GM23338 (cell line): ENCODE results near the gene MBNL1.

ENCODE experiments used
- CREB1 ChIP-seq: fragments of 250-450 bp; sonication (Bioruptor Pico); IDR thresholded peaks from 2 replicates; pipeline ENCODE4 v1.5.0; 2020; ENCODE audit warnings: low read depth, mild to moderate bottlenecking, moderate library complexity
- EZH2 ChIP-seq: fragments of 200-600 bp; sonication (generic); IDR thresholded peaks from one replicate; pipeline ENCODE4 v1.8.0; 2017; ENCODE audit warnings: antibody characterized with exemption, mild to moderate bottlenecking, low read depth; ENCODE audit not compliant: unreplicated experiment
- POLR2AphosphoS5 ChIP-seq: IDR thresholded peaks from 2 replicates; pipeline ENCODE4 v1.6.1; 2016; ENCODE audit warnings: antibody characterized with exemption, low read depth
- ZNF331 ChIP-seq: fragments of 250-450 bp; sonication (Bioruptor Pico); IDR thresholded peaks from 2 replicates; pipeline ENCODE4 v1.5.0; 2020; ENCODE audit warnings: low read depth, mild to moderate bottlenecking, moderate library complexity
- TF ChIP-seq, protein P1 (sequence below), 2 experiments: fragments of 200-600 bp in 1 of 2; sonication (generic) in 1 of 2; conservative IDR thresholded peaks; 2 replicates each; pipeline versions ENCODE4 v1.5.1 to v1.6.1; 2016 to 2017; ENCODE audit warnings: antibody characterized with exemption in 2 of 2, low read depth in 2 of 2, mild to moderate bottlenecking in 2 of 2, moderate library complexity in 1 of 2
- TF ChIP-seq, protein P2 (sequence below): fragments of 250-450 bp; sonication (Bioruptor Pico); IDR thresholded peaks from 2 replicates; pipeline ENCODE4 v1.5.0; 2020; ENCODE audit warnings: mild to moderate bottlenecking, moderate library complexity
- TF ChIP-seq, protein P3 (sequence below): IDR thresholded peaks from one replicate; pipeline ENCODE4 v1.6.1; 2018; ENCODE audit warnings: antibody characterized with exemption; ENCODE audit not compliant: unreplicated experiment

DNA sequence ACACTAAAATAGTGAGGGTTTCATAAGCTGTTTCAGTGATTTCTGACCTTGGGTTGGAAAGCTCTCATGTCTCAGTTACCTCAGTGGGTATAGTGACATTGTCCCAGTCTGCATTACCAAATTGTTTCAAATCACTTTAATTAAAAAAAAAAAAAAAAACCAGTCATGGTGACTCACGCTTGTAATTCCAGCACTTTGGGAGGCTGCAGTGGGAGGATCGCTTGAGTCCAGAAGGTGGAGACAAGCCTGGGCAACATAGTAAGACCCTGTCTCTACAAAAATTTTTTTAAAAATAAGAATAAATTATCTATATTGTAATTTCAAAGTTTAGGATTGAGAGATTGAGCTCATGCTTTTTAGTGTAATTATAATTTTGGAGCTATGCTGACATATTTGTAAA is 78.0 kb downstream of the MBNL1 start:
- TF ChIP-seq ZNF331 (CRISPR knock-in tag) (no peak), POLR2AphosphoS5 (no peak), EZH2 (no peak), CREB1 (CRISPR knock-in tag) (no peak)
- TF ChIP-seq, protein P1, sequence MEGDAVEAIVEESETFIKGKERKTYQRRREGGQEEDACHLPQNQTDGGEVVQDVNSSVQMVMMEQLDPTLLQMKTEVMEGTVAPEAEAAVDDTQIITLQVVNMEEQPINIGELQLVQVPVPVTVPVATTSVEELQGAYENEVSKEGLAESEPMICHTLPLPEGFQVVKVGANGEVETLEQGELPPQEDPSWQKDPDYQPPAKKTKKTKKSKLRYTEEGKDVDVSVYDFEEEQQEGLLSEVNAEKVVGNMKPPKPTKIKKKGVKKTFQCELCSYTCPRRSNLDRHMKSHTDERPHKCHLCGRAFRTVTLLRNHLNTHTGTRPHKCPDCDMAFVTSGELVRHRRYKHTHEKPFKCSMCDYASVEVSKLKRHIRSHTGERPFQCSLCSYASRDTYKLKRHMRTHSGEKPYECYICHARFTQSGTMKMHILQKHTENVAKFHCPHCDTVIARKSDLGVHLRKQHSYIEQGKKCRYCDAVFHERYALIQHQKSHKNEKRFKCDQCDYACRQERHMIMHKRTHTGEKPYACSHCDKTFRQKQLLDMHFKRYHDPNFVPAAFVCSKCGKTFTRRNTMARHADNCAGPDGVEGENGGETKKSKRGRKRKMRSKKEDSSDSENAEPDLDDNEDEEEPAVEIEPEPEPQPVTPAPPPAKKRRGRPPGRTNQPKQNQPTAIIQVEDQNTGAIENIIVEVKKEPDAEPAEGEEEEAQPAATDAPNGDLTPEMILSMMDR (conservative IDR thresholded peaks at IDR 0.05; ENCODE audit: low read depth in 2 of 2), result no peak
- TF ChIP-seq, protein P2, sequence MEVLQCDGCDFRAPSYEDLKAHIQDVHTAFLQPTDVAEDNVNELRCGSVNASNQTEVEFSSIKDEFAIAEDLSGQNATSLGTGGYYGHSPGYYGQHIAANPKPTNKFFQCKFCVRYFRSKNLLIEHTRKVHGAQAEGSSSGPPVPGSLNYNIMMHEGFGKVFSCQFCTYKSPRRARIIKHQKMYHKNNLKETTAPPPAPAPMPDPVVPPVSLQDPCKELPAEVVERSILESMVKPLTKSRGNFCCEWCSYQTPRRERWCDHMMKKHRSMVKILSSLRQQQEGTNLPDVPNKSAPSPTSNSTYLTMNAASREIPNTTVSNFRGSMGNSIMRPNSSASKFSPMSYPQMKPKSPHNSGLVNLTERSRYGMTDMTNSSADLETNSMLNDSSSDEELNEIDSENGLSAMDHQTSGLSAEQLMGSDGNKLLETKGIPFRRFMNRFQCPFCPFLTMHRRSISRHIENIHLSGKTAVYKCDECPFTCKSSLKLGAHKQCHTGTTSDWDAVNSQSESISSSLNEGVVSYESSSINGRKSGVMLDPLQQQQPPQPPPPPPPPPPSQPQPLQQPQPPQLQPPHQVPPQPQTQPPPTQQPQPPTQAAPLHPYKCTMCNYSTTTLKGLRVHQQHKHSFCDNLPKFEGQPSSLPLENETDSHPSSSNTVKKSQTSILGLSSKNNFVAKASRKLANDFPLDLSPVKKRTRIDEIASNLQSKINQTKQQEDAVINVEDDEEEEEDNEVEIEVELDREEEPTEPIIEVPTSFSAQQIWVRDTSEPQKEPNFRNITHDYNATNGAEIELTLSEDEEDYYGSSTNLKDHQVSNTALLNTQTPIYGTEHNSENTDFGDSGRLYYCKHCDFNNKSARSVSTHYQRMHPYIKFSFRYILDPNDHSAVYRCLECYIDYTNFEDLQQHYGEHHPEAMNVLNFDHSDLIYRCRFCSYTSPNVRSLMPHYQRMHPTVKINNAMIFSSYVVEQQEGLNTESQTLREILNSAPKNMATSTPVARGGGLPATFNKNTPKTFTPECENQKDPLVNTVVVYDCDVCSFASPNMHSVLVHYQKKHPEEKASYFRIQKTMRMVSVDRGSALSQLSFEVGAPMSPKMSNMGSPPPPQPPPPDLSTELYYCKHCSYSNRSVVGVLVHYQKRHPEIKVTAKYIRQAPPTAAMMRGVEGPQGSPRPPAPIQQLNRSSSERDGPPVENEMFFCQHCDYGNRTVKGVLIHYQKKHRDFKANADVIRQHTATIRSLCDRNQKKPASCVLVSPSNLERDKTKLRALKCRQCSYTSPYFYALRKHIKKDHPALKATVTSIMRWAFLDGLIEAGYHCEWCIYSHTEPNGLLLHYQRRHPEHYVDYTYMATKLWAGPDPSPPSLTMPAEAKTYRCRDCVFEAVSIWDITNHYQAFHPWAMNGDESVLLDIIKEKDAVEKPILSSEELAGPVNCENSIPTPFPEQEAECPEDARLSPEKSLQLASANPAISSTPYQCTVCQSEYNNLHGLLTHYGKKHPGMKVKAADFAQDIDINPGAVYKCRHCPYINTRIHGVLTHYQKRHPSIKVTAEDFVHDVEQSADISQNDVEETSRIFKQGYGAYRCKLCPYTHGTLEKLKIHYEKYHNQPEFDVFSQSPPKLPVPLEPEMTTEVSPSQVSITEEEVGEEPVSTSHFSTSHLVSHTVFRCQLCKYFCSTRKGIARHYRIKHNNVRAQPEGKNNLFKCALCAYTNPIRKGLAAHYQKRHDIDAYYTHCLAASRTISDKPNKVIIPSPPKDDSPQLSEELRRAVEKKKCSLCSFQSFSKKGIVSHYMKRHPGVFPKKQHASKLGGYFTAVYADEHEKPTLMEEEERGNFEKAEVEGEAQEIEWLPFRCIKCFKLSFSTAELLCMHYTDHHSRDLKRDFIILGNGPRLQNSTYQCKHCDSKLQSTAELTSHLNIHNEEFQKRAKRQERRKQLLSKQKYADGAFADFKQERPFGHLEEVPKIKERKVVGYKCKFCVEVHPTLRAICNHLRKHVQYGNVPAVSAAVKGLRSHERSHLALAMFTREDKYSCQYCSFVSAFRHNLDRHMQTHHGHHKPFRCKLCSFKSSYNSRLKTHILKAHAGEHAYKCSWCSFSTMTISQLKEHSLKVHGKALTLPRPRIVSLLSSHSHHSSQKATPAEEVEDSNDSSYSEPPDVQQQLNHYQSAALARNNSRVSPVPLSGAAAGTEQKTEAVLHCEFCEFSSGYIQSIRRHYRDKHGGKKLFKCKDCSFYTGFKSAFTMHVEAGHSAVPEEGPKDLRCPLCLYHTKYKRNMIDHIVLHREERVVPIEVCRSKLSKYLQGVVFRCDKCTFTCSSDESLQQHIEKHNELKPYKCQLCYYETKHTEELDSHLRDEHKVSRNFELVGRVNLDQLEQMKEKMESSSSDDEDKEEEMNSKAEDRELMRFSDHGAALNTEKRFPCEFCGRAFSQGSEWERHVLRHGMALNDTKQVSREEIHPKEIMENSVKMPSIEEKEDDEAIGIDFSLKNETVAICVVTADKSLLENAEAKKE (CRISPR knock-in tag), result no peak
- TF ChIP-seq, protein P3, sequence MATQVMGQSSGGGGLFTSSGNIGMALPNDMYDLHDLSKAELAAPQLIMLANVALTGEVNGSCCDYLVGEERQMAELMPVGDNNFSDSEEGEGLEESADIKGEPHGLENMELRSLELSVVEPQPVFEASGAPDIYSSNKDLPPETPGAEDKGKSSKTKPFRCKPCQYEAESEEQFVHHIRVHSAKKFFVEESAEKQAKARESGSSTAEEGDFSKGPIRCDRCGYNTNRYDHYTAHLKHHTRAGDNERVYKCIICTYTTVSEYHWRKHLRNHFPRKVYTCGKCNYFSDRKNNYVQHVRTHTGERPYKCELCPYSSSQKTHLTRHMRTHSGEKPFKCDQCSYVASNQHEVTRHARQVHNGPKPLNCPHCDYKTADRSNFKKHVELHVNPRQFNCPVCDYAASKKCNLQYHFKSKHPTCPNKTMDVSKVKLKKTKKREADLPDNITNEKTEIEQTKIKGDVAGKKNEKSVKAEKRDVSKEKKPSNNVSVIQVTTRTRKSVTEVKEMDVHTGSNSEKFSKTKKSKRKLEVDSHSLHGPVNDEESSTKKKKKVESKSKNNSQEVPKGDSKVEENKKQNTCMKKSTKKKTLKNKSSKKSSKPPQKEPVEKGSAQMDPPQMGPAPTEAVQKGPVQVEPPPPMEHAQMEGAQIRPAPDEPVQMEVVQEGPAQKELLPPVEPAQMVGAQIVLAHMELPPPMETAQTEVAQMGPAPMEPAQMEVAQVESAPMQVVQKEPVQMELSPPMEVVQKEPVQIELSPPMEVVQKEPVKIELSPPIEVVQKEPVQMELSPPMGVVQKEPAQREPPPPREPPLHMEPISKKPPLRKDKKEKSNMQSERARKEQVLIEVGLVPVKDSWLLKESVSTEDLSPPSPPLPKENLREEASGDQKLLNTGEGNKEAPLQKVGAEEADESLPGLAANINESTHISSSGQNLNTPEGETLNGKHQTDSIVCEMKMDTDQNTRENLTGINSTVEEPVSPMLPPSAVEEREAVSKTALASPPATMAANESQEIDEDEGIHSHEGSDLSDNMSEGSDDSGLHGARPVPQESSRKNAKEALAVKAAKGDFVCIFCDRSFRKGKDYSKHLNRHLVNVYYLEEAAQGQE, result no peak
